ENCODE data around the gene SEMA4F.

DNA sequence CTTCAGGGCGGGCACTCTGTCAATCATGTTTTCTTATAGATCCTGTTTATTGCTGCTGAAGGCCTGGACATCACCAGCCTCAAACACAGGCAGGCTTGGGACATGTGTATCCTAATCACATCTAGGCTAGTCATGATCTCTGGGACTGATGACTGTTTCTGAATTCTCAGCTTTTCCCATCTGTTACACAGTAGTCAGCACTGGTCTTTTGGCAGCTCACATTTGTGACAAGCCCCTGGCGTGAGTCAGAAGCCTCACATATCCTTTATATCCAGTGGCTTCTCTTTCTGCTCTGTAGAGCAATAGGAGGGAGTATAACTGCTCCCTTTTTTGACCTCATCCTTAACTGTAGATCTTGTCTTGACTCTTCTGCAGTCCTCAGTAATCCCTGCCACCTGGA, 4.5 kb downstream of the SEMA4F start:
- TF ChIP-seq, protein P1, sequence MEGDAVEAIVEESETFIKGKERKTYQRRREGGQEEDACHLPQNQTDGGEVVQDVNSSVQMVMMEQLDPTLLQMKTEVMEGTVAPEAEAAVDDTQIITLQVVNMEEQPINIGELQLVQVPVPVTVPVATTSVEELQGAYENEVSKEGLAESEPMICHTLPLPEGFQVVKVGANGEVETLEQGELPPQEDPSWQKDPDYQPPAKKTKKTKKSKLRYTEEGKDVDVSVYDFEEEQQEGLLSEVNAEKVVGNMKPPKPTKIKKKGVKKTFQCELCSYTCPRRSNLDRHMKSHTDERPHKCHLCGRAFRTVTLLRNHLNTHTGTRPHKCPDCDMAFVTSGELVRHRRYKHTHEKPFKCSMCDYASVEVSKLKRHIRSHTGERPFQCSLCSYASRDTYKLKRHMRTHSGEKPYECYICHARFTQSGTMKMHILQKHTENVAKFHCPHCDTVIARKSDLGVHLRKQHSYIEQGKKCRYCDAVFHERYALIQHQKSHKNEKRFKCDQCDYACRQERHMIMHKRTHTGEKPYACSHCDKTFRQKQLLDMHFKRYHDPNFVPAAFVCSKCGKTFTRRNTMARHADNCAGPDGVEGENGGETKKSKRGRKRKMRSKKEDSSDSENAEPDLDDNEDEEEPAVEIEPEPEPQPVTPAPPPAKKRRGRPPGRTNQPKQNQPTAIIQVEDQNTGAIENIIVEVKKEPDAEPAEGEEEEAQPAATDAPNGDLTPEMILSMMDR (IDR thresholded peaks at IDR 0.05; ENCODE audit: low read depth, low read length) = no peak
- no peak for TF ChIP-seq POLR2A (IDR thresholded peaks at IDR 0.05; ENCODE audit: extremely low read depth, insufficient read length)
